Measurements from ENCODE around the gene ANKH.
"Not testable (repeated sequence)": the region's sequence is repeated elsewhere in the genome, so short reads cannot be mapped to it uniquely, and the experiment has no call there.

Gene ANKH

GRCh38 chr5:14824499-14824898 is 47.1 kb downstream of the ANKH start:
- no peak for DNase-seq

GRCh38 chr5:14821100-14821845 is 50.3 kb downstream of the ANKH start:
- no peak for DNase-seq

GRCh38 chr5:14818931-14819790 is 52.4 kb downstream of the ANKH start:
- no peak for DNase-seq

- not testable (repeated sequence) for DNase-seq
Observed at GRCh38 chr5:14817762-14818136, 53.8 kb downstream of the ANKH start.

GRCh38 chr5:14816999-14817761 is 54.4 kb downstream of the ANKH start:
- DNase-seq, result no peak

- no peak for DNase-seq
Observed at GRCh38 chr5:14816374-14816998, 55.1 kb downstream of the ANKH start.

GRCh38 chr5:14813747-14814146 is 57.8 kb downstream of the ANKH start:
- DNase-seq, result no peak

GRCh38 chr5:14812166-14812565 is 59.4 kb downstream of the ANKH start:
- DNase-seq, result no peak

GRCh38 chr5:14810928-14811572 is 60.5 kb downstream of the ANKH start:
- no peak for DNase-seq

GRCh38 chr5:14810282-14810681 is 61.3 kb downstream of the ANKH start:
- no peak for DNase-seq

GRCh38 chr5:14809369-14810155 is 62.0 kb downstream of the ANKH start:
- no peak for DNase-seq

GRCh38 chr5:14807471-14807870 is 64.1 kb downstream of the ANKH start:
- no peak for DNase-seq

- DNase-seq, result no peak
Observed at GRCh38 chr5:14806456-14806855, 65.1 kb downstream of the ANKH start.

GRCh38 chr5:14802541-14802940 is 69.0 kb downstream of the ANKH start:
- no peak for DNase-seq

GRCh38 chr5:14801792-14802191 is 69.8 kb downstream of the ANKH start:
- DNase-seq, result no peak

GRCh38 chr5:14797385-14797784 is 74.2 kb downstream of the ANKH start:
- DNase-seq, result not testable (repeated sequence)

- DNase-seq, result no peak
Observed at GRCh38 chr5:14794583-14795230, 76.9 kb downstream of the ANKH start.

- no peak for DNase-seq
Observed at GRCh38 chr5:14793851-14794250, 77.7 kb downstream of the ANKH start.

GRCh38 chr5:14790911-14791310 is 80.7 kb downstream of the ANKH start:
- no peak for DNase-seq

- DNase-seq, result no peak
Observed at GRCh38 chr5:14790220-14790619, 81.4 kb downstream of the ANKH start.

Data from NCI-H69 (cell line).